ENCODE results near the gene APOBEC3A.
"Not testable (repeated sequence)": the region's sequence is repeated elsewhere in the genome, so short reads cannot be mapped to it uniquely, and the experiment has no call there.

The APOBEC3A gene

GRCh38 chr22:38943882-38944281 lies 13.5 kb upstream of the APOBEC3A start:
- DNase-seq: no peak

- no peak for DNase-seq
These were observed 12.8 kb upstream of the APOBEC3A start for GRCh38 chr22:38944653-38945052.

DNA sequence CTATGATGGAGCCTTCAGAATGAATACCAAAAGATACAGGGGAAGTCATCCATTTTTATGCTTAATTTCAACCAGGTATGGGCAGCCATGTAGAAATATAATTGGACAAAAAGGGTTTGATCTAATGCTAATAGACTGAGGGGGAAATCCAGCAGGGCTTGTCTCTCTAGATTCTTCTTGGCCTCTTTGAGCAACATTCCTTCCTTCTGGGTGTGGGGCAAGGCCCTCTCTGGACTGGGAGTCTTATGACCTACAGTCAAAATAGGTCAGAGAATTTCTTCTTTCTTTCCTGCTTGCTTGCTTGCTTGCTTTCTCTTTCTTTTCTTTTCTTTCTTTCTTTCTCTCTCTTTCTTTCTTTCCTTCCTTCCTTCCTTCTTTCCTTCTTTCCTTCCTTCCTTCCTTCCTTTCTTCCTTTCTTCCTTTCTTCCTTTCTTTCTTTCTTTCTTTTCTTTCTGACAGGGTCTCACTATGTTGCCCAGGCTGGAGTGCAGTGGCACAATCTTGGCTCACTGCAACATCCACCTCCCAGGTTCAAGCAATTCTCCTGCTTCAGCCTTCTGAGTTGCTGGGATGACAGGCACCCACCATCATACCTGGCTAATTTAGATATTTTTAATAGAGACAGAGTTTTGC lies 11.6 kb upstream of the APOBEC3A start:
- not testable (repeated sequence) for DNase-seq

GRCh38 chr22:38946771-38947170 lies 10.6 kb upstream of the APOBEC3A start:
- DNase-seq: no peak

GRCh38 chr22:38947321-38948140 lies 9.9 kb upstream of the APOBEC3A start:
- DNase-seq: no peak

DNA sequence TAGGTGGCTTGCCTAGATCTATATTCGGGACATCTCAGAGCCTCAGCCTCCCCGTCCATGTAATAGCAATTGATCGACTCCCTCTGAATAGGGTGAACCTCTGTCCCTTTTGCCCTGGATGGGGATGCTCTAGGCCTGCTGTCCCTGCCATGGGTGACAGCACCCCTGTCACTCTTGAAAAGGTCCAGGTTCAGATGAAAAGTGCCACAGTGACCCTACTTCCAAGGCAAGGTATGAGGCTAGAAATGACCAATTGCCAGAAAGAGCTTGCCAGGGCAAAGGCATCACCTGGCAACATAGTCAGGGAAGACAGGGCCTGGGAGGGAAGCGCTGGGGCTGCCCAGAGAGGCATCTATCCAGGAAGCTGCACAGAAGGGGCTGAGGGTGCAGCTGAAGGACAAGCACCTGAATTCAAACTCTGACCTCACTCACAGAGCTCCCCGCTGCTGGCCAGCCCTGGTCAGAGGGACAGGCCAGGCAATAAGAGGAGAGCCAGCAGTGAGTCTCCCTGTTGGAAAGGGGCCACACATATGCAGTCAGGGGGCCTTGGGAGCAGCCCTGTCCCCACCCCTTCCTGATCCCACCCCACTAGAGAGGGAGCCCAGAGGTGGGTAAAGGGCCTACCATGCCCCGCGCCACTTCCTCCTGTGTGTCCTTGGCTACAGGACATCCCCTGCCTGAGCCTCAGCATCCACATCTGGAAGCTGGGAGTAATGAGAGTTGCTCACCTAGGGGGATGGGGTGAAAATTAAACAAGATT lies 9.0 kb upstream of the APOBEC3A start:
- DNase-seq: no peak

- DNase-seq: no peak
These were observed 7.5 kb upstream of the APOBEC3A start for GRCh38 chr22:38949889-38950405.

GRCh38 chr22:38950527-38951295 lies 6.7 kb upstream of the APOBEC3A start:
- DNase-seq: no peak

- no peak for DNase-seq
These were observed 5.7 kb upstream of the APOBEC3A start for GRCh38 chr22:38951734-38952133.

DNA sequence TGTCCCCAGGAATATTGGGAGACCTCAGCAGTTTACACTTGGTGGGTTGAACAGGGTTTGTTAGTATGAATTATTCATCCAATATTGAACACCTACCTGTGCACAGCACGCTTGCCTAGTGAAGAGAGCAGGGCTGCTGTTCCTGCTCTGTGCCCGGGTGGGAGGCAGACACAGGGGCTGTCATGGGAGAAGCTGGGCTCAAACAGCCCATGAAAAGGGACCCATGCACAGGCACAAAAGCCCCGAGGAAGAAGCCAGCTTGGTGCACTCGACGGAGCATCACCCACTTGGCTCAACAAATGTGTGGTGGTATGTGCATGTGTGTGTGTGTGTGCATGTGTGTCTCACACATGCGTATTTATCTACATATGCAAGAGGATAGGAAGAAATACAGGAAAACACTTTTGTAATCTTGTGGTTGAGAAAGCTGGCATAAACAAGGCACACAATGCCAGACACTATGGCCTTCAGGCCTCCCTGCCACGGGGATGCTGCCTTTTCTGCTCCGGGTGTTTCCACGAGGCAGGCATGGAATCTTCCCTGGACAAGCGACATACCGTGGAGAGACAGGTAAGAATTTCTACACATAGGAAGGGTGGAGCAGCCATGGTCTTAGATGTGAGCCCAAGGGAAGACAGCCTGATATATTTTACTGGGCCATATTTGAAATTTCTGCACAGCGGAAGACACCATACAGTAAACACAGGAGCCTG lies 5.0 kb upstream of the APOBEC3A start:
- DNase-seq: no peak

DNA sequence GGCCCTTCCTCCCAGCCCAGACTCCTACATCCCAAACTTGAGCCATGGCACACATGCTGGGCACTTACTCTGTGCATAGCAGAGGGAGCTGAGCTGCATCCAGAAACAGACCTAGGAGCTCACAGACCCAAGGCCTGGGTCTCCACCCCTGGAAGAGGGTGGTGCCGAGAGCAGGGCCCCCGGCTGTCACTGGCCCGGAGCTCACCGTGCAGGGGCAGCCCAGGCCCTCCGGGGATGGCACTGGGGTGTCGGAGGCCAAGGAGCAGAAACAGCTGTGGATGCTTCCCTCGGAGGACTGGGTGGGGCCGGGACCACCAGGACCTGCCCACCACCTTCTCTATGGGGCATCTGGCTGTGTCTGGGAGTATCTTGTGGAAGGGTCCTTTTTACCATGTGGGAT lies 4.3 kb upstream of the APOBEC3A start:
- DNase-seq: no peak

DNA sequence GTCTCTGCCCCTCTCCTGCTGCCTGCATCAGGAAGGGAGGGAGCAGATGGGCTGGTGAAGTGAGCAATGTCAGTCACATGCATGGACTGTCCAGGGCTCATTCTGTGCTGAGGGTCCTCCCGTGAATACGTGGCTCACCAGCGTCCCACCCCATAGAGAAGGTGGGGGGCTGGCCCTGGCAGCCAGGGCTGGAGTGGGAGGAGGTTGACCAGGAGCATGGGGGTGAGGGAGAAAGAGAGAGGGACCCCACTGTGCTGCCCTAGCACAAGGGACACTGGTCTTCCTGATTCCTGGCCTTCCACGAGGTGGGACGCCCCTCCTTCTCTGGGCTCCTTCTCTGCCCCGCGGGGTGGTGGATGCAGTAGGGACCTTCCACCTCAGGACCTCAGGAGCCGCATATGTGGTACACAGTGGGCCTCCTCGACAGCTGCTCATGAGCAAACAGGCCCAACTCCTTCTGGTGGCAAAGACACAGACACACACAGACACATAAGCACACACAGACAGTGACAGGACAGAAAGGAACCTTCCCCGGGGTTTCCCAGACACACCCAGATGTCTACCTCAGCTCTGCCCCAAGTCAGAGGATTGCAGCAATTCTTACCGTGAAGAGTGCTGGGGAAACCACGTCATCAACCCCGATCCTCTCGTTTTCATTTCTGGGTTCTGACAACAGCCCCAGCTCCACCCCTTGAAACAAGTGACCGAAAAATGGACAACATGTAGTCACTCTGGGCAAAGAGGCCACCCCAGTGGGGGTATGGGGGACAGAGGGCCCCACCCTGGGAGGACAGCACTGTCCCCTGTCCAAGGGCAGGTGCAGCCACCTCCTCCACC lies 3.6 kb upstream of the APOBEC3A start:
- no peak for DNase-seq

GRCh38 chr22:38954414-38955043 lies 2.9 kb upstream of the APOBEC3A start:
- no peak for DNase-seq

- no peak for DNase-seq
These were observed 2.0 kb upstream of the APOBEC3A start for GRCh38 chr22:38955250-38955905.

DNA sequence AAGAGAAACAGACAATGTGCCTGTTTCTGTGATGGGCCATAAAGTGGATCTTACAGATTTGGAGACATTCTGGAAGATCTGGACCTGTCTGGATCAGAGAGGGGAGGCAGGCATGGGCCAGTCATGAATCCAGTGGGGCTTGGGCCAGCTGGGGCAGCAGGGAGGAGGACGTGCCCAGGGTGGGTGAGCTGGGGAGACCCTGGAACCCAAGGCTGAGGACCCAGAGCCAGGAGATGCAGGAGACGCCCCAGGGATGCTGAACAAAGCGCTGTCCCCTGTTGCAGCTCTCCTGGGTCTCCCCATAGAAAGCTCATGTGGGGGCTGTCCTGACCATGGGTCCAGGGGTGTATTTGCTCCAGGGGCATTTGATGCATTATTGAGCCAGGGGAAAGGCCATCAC lies 1.5 kb upstream of the APOBEC3A start:
- no peak for DNase-seq

- DNase-seq: no peak
These were observed 858 bp upstream of the APOBEC3A start for GRCh38 chr22:38956551-38956950.

- DNase-seq: no peak
These were observed 620 bp downstream of the APOBEC3A start for GRCh38 chr22:38957808-38958650.

- not testable (repeated sequence) for DNase-seq
These were observed 1.2 kb downstream of the APOBEC3A start for GRCh38 chr22:38958651-38958943.

DNA sequence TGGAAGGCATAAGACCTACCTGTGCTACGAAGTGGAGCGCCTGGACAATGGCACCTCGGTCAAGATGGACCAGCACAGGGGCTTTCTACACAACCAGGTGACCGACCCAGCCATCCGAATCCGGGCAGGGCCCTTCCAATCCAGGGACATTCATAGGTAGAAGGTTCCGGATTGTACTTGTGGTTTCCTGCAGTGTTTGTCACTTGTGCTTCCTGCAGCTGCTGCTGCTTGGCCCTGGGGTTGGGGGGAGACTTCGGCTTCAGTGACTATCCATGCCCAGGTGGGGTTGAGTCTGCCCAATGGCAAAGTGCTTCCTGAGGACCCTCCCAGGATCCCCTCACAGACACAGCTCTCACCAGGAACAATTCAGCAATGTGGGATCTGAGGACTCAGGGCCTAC lies 2.2 kb downstream of the APOBEC3A start:
- no peak for DNase-seq
